HUES64 (cell line): ENCODE data around the gene KCNMB1.

Source experiments
- H3K27ac ChIP-seq: 2 replicates; pipeline ENCODE4 v1.7.0; 2013; ENCODE audit warnings: low read depth, low read length, inconsistent platforms
- H3K27me3 ChIP-seq: 2 replicates; pipeline ENCODE4 v1.6.1; 2013; ENCODE audit warnings: mild to moderate bottlenecking, low read length; ENCODE audit not compliant: insufficient read depth
- H3K36me3 ChIP-seq: 2 replicates; pipeline ENCODE4 v1.6.1; 2013; ENCODE audit warnings: mild to moderate bottlenecking, low read length; ENCODE audit not compliant: insufficient read depth
- H3K4me1 ChIP-seq: 2 replicates; pipeline ENCODE4 v1.6.1; 2013; ENCODE audit warnings: mild to moderate bottlenecking, low read length, moderate library complexity; ENCODE audit not compliant: insufficient read depth
- H3K4me3 ChIP-seq: 2 replicates; pipeline ENCODE4 v1.5.1; 2013; ENCODE audit warnings: mild to moderate bottlenecking, low read length, moderate library complexity
- H3K9ac ChIP-seq: 2 replicates; pipeline ENCODE4 v1.6.1; 2013; ENCODE audit warnings: mild to moderate bottlenecking, low read depth, low read length
- H3K9me3 ChIP-seq: 2 replicates; pipeline ENCODE4 v1.6.1; 2013; ENCODE audit warnings: low read depth, low read length; ENCODE audit not compliant: insufficient read depth
- WGBS: fragments of 150-250, 120-280 bp; methylation state at CpG from one replicate; pipeline ENCODE4 v1.1.7; 2013; ENCODE audit warnings: missing lambda C conversion rate; 5-methylcytosine and 5-hydroxymethylcytosine counted together

KCNMB1 gene

GRCh38 chr5:170360709-170361108 lies 28.5 kb downstream of the KCNMB1 start:
- 84% methylated on average over 8 of the region's 8 CpGs for WGBS

GRCh38 chr5:170357955-170358444 lies 31.2 kb downstream of the KCNMB1 start:
- Histone ChIP-seq H3K9me3 (no peaks in the 10 kb centered on the region), H3K27me3 (no peaks in the 10 kb centered on the region), H3K27ac (no peak overlapping the region), H3K4me3 (no peak overlapping the region), H3K4me1 (peaks cover 23% of the 10 kb centered on the region), H3K9ac (no peak overlapping the region; the same call in 1 of the 2 replicates), H3K36me3 (no peaks in the 10 kb centered on the region)
- 84% methylated on average over 8 of the region's 8 CpGs for WGBS

More at GRCh38 chr5:170360709-170361108, 28.5 kb downstream of the KCNMB1 start:
- no peaks in the 10 kb centered on the region for H3K27me3 ChIP-seq
- H3K9ac ChIP-seq: no peak overlapping the region
- H3K27ac ChIP-seq: no peak overlapping the region
- 0 out of 2 replicates have a peak, but pooled peaks cover 6% of the 10 kb centered on the region for H3K4me1 ChIP-seq
- no peaks in the 10 kb centered on the region for H3K36me3 ChIP-seq
- no peaks in the 10 kb centered on the region for H3K9me3 ChIP-seq
- no peak overlapping the region for H3K4me3 ChIP-seq

- H3K4me3 ChIP-seq: no peak overlapping the region
- no peaks in the 10 kb centered on the region for H3K36me3 ChIP-seq
- no peaks in the 10 kb centered on the region for H3K9me3 ChIP-seq
- 82% methylated on average over 8 of the region's 8 CpGs for WGBS
- no peak overlapping the region for H3K9ac ChIP-seq
- peaks cover 26% of the 10 kb centered on the region for H3K4me1 ChIP-seq
- no peaks in the 10 kb centered on the region for H3K27me3 ChIP-seq
- no peak overlapping the region for H3K27ac ChIP-seq
Observed at GRCh38 chr5:170355601-170356098, 33.5 kb downstream of the KCNMB1 start.

GRCh38 chr5:170353961-170354360 lies 35.2 kb downstream of the KCNMB1 start:
- peaks cover 26% of the 10 kb centered on the region for H3K4me1 ChIP-seq
- no peaks in the 10 kb centered on the region for H3K36me3 ChIP-seq
- H3K9me3 ChIP-seq: no peaks in the 10 kb centered on the region
- H3K9ac ChIP-seq: no peak overlapping the region
- H3K27ac ChIP-seq: no peak overlapping the region
- no peaks in the 10 kb centered on the region for H3K27me3 ChIP-seq
- WGBS: 88% methylated on average over 9 of the region's 9 CpGs
- H3K4me3 ChIP-seq: no peak overlapping the region

GRCh38 chr5:170353011-170353761 lies 36.0 kb downstream of the KCNMB1 start:
- H3K9ac ChIP-seq: no peak overlapping the region
- H3K27me3 ChIP-seq: no peaks in the 10 kb centered on the region
- 39% methylated on average over 18 of the region's 18 CpGs for WGBS
- H3K9me3 ChIP-seq: no peaks in the 10 kb centered on the region
- H3K36me3 ChIP-seq: no peaks in the 10 kb centered on the region
- H3K4me1 ChIP-seq: peaks cover 26% of the 10 kb centered on the region
- H3K27ac ChIP-seq: no peak overlapping the region
- H3K4me3 ChIP-seq: no peak overlapping the region

GRCh38 chr5:170348137-170348633 lies 41.0 kb downstream of the KCNMB1 start:
- Histone ChIP-seq H3K27ac (no peak overlapping the region), H3K27me3 (no peaks in the 10 kb centered on the region), H3K36me3 (no peaks in the 10 kb centered on the region), H3K9me3 (no peaks in the 10 kb centered on the region), H3K9ac (no peak overlapping the region), H3K4me1 (peaks cover 16% of the 10 kb centered on the region), H3K4me3 (no peak overlapping the region)
- 89% methylated on average over 11 of the region's 11 CpGs for WGBS

GRCh38 chr5:170347022-170347567 lies 42.1 kb downstream of the KCNMB1 start:
- WGBS: 80% methylated on average over 9 of the region's 9 CpGs
- H3K9me3 ChIP-seq: peaks cover 3% of the 10 kb centered on the region; the same call in 1 of the 2 replicates
- H3K27ac ChIP-seq: no peak overlapping the region
- no peak overlapping the region for H3K9ac ChIP-seq
- no peaks in the 10 kb centered on the region for H3K27me3 ChIP-seq
- peaks cover 11% of the 10 kb centered on the region for H3K4me1 ChIP-seq
- no peak overlapping the region for H3K4me3 ChIP-seq
- no peaks in the 10 kb centered on the region for H3K36me3 ChIP-seq

- Histone ChIP-seq H3K27me3 (no peaks in the 10 kb centered on the region), H3K9me3 (peaks cover 14% of the 10 kb centered on the region), H3K36me3 (no peaks in the 10 kb centered on the region), H3K27ac (no peak overlapping the region), H3K4me1 (peaks cover 11% of the 10 kb centered on the region), H3K9ac (no peak overlapping the region), H3K4me3 (no peak overlapping the region)
- 93% methylated on average over 1 of the region's 1 CpG for WGBS
Observed at GRCh38 chr5:170345971-170346370, 43.2 kb downstream of the KCNMB1 start.

GRCh38 chr5:170343177-170343576 lies 46.0 kb downstream of the KCNMB1 start:
- Histone ChIP-seq H3K9ac (no peak overlapping the region), H3K4me1 (peaks cover 11% of the 10 kb centered on the region), H3K36me3 (no peaks in the 10 kb centered on the region), H3K9me3 (peaks cover 14% of the 10 kb centered on the region), H3K27ac (no peak overlapping the region), H3K4me3 (no peak overlapping the region), H3K27me3 (no peaks in the 10 kb centered on the region)
- WGBS: 94% methylated on average over 3 of the region's 3 CpGs

- Histone ChIP-seq H3K27ac (no peak overlapping the region), H3K27me3 (no peaks in the 10 kb centered on the region), H3K9ac (no peak overlapping the region), H3K36me3 (no peaks in the 10 kb centered on the region), H3K9me3 (peaks cover 14% of the 10 kb centered on the region), H3K4me1 (peaks cover 9% of the 10 kb centered on the region), H3K4me3 (no peak overlapping the region)
- 93% methylated on average over 8 of the region's 8 CpGs for WGBS
Observed at GRCh38 chr5:170342153-170342725, 46.9 kb downstream of the KCNMB1 start.

GRCh38 chr5:170341545-170341944 lies 47.6 kb downstream of the KCNMB1 start:
- Histone ChIP-seq H3K27me3 (no peaks in the 10 kb centered on the region), H3K9ac (no peak overlapping the region), H3K9me3 (peaks cover 14% of the 10 kb centered on the region), H3K4me1 (peaks cover 12% of the 10 kb centered on the region), H3K4me3 (no peak overlapping the region), H3K27ac (no peak overlapping the region), H3K36me3 (no peaks in the 10 kb centered on the region)
- WGBS: 96% methylated on average over 7 of the region's 9 CpGs
